GM19468 (cell line): ENCODE data around the gene CCDC184.
"Not testable (repeated sequence)": the region's sequence is repeated elsewhere in the genome, so short reads cannot be mapped to it uniquely, and the experiment has no call there.

Experiments
- ATAC-seq: cut with Tn5 transposase; IDR thresholded peaks from one replicate; pipeline ENCODE4 v1.9.1; 2021; ENCODE audit warnings: mild to moderate bottlenecking, moderate library complexity, moderate number of reproducible peaks; ENCODE audit not compliant: unreplicated experiment; ENCODE audit errors: extremely low read depth

Gene CCDC184

GRCh38 chr12:48183091-48183875, at the start of gene CCDC184:
Gene CCDC184 (plus strand): TSS chr12:48183644. CDS start chr12:48184123, 479 bp downstream.
- no peak for ATAC-seq

- no peak for ATAC-seq
These were observed 48.4 kb upstream of the CCDC184 start for GRCh38 chr12:48135027-48135426.

GRCh38 chr12:48142818-48143674, 40.4 kb upstream of the CCDC184 start:
- no peak for ATAC-seq

- ATAC-seq = no peak
These were observed 39.5 kb upstream of the CCDC184 start for GRCh38 chr12:48143898-48144297.

- no peak for ATAC-seq
These were observed 37.5 kb upstream of the CCDC184 start for GRCh38 chr12:48145981-48146380.

- no peak for ATAC-seq
These were observed 32.2 kb upstream of the CCDC184 start for GRCh38 chr12:48151103-48151771.

- not testable (repeated sequence) for ATAC-seq
These were observed 27.7 kb upstream of the CCDC184 start for GRCh38 chr12:48155786-48156185.

- ATAC-seq = no peak
These were observed 26.8 kb upstream of the CCDC184 start for GRCh38 chr12:48156652-48157017.

- peak; percentile 83 for ATAC-seq
These were observed 26.2 kb upstream of the CCDC184 start, which contains the start of gene ASB8 for GRCh38 chr12:48157018-48157888. Gene ASB8 (minus strand): TSS chr12:48157515. CDS start chr12:48153496, 4,019 bp downstream.

- ATAC-seq = no peak
These were observed 25.5 kb upstream of the CCDC184 start for GRCh38 chr12:48157889-48158370.

GRCh38 chr12:48160046-48160445, 23.4 kb upstream of the CCDC184 start:
- ATAC-seq = no peak

GRCh38 chr12:48160807-48161206, 22.6 kb upstream of the CCDC184 start:
- no peak for ATAC-seq

- ATAC-seq = no peak
These were observed 20.2 kb upstream of the CCDC184 start for GRCh38 chr12:48163150-48163747.

- no peak for ATAC-seq
These were observed 19.0 kb upstream of the CCDC184 start for GRCh38 chr12:48164451-48164850.

- no peak for ATAC-seq
These were observed 18.1 kb upstream of the CCDC184 start for GRCh38 chr12:48165089-48165981.

- no peak for ATAC-seq
These were observed 14.4 kb upstream of the CCDC184 start for GRCh38 chr12:48169011-48169410.

GRCh38 chr12:48175613-48176416, 7.6 kb upstream of the CCDC184 start:
- no peak for ATAC-seq

GRCh38 chr12:48176417-48176751, 7.1 kb upstream of the CCDC184 start:
- ATAC-seq = no peak
